ENCODE measurements around the gene NOX4. TPM values are rescaled to one million over a fixed set of nuclear protein-coding genes. Genes with fewer than 3 reads are reported as not detected.

The NOX4 gene
- total RNA-seq, 3 donors from 2014 or later: 5.1 to 19.7 (median 15.4) TPM

- H3K9me3 ChIP-seq: no peaks in the 10 kb centered on the region
- DNase-seq (ENCODE audit: low spot score in 2 of 2): no peak
- no peak overlapping the region for H3K27ac ChIP-seq
- H3K27me3 ChIP-seq: no peaks in the 10 kb centered on the region
- intact Hi-C loops (cut with DNase I; ENCODE audit: low total_unique reads): loop anchor here (5.0 kb wide), 1 partner anchor 92 kb away; no protein-coding TSS in a partner anchor
- H3K4me3 ChIP-seq: no peak overlapping the region
- H3K36me3 ChIP-seq: no peaks in the 10 kb centered on the region
- TF ChIP-seq POLR2A (IDR thresholded peaks at IDR 0.05): no peak
- no peak for TF ChIP-seq POLR2AphosphoS5 (IDR thresholded peaks at IDR 0.05)
- TF ChIP-seq CTCF (IDR thresholded peaks at IDR 0.05): no peak
- H3K4me1 ChIP-seq: no peaks in the 10 kb centered on the region
Observed at GRCh38 chr11:89529626-89530380, 38.6 kb upstream of the NOX4 start.

GRCh38 chr11:89521792-89522191 is 30.6 kb upstream of the NOX4 start:
- Histone ChIP-seq H3K4me3 (no peak overlapping the region), H3K9me3 (no peaks in the 10 kb centered on the region), H3K36me3 (no peaks in the 10 kb centered on the region), H3K27me3 (no peaks in the 10 kb centered on the region), H3K27ac (no peak overlapping the region), H3K4me1 (no peaks in the 10 kb centered on the region)
- DNase-seq (ENCODE audit: low spot score in 2 of 2): no peak
- intact Hi-C loops (cut with DNase I; ENCODE audit: low total_unique reads): no loop called here
- TF ChIP-seq POLR2AphosphoS5 (IDR thresholded peaks at IDR 0.05) (no peak), CTCF (IDR thresholded peaks at IDR 0.05) (no peak), POLR2A (IDR thresholded peaks at IDR 0.05) (no peak)

GRCh38 chr11:89521294-89521693 is 30.1 kb upstream of the NOX4 start:
- no peak for DNase-seq (ENCODE audit: low spot score in 2 of 2)
- no peak for TF ChIP-seq POLR2A (IDR thresholded peaks at IDR 0.05)
- TF ChIP-seq CTCF (IDR thresholded peaks at IDR 0.05): no peak
- intact Hi-C loops (cut with DNase I; ENCODE audit: low total_unique reads): no loop called here
- no peaks in the 10 kb centered on the region for H3K4me1 ChIP-seq
- H3K4me3 ChIP-seq: no peak overlapping the region
- no peaks in the 10 kb centered on the region for H3K36me3 ChIP-seq
- H3K27ac ChIP-seq: no peak overlapping the region
- H3K9me3 ChIP-seq: no peaks in the 10 kb centered on the region
- H3K27me3 ChIP-seq: no peaks in the 10 kb centered on the region

GRCh38 chr11:89516496-89516895 is 25.3 kb upstream of the NOX4 start:
- intact Hi-C loops (cut with DNase I; ENCODE audit: low total_unique reads): no loop called here
- Histone ChIP-seq H3K4me3 (no peak overlapping the region), H3K27me3 (no peaks in the 10 kb centered on the region), H3K9me3 (peaks cover 0 to 6% of the 10 kb centered on the region in 2 donors), H3K4me1 (no peaks in the 10 kb centered on the region), H3K27ac (no peak overlapping the region), H3K36me3 (no peaks in the 10 kb centered on the region)
- TF ChIP-seq POLR2AphosphoS5 (IDR thresholded peaks at IDR 0.05): no peak
- no peak for TF ChIP-seq POLR2A (IDR thresholded peaks at IDR 0.05)
- no peak for TF ChIP-seq CTCF (IDR thresholded peaks at IDR 0.05)
- no peak for DNase-seq (ENCODE audit: low spot score in 2 of 2)

GRCh38 chr11:89508544-89508943 is 17.4 kb upstream of the NOX4 start:
- Histone ChIP-seq H3K27me3 (no peaks in the 10 kb centered on the region), H3K9me3 (no peaks in the 10 kb centered on the region), H3K4me3 (no peak overlapping the region), H3K27ac (no peak overlapping the region), H3K36me3 (no peaks in the 10 kb centered on the region), H3K4me1 (no peaks in the 10 kb centered on the region)
- TF ChIP-seq CTCF (IDR thresholded peaks at IDR 0.05) (no peak), POLR2AphosphoS5 (IDR thresholded peaks at IDR 0.05) (no peak), POLR2A (IDR thresholded peaks at IDR 0.05) (no peak)
- DNase-seq (ENCODE audit: low spot score in 2 of 2): no peak
- intact Hi-C loops (cut with DNase I; ENCODE audit: low total_unique reads): no loop called here
